GM12878 (cell line): ENCODE data around the gene ABL2. TPM values are rescaled to one million over a fixed set of nuclear protein-coding genes. Genes with fewer than 3 reads are reported as not detected.

ENCODE experiments used
- ATAC-seq: fragments of 200-7000 bp; cut with Tn5 transposase; 3 replicates; pipeline ENCODE4 v1.9.1; 2020; ENCODE audit warnings: mild to moderate bottlenecking, moderate library complexity
- BruUV-seq: library from RNA; stranded (reverse); fragments of 400-500 nt; replicated peaks from 2 replicates; lab custom pipeline; 2021; lab: Mats Ljungman, UMichigan
- CTCF ChIA-PET: fragments of 300-600 bp; sonication (Branson Sonifier 250); formaldehyde crosslinking; extraction: SDS; loops from one replicate; lab custom pipeline; 2021; ENCODE audit warnings: inconsistent platforms; lab: Yijun Ruan, JAX
- POLR2A ChIA-PET: fragments of 350-600 bp; formaldehyde crosslinking; extraction: SDS; loops from one replicate; lab custom pipeline; 2021; ENCODE audit warnings: inconsistent platforms; lab: Charles Lee
- RAD21 ChIA-PET: fragments of 300-600 bp; sonication (Branson Sonifier 250); formaldehyde crosslinking; loops from one replicate; lab custom pipeline; 2023; ENCODE audit warnings: antibody characterized with exemption; ENCODE audit not compliant: unreplicated experiment; lab: Charles Lee
- SMC1A ChIA-PET: fragments of 300-600 bp; sonication (Branson Sonifier 250); formaldehyde crosslinking; loops from one replicate; lab custom pipeline; 2023; ENCODE audit not compliant: unreplicated experiment, uncharacterized antibody; lab: Charles Lee
- DNase-seq: peaks from one replicate; pipeline ENCODE4 v3.0.0-alpha.2; 2011; ENCODE audit warnings: low read depth, low spot score
- FAIRE-seq: peaks from 3 replicates; lab custom pipeline; 2011; peaks lifted over from hg19 to GRCh38; lab: Jason Lieb, UNC
- H2AFZ ChIP-seq: 2 replicates; pipeline ENCODE4 v1.6.0; 2011; ENCODE audit warnings: low read depth, low read length, control low read depth; ENCODE audit not compliant: control insufficient read depth
- H3K27ac ChIP-seq: 2 replicates; pipeline ENCODE4 v1.5.1; 2011; ENCODE audit warnings: control low read depth; ENCODE audit not compliant: control insufficient read depth, insufficient read depth
- H3K27me3 ChIP-seq, 2 experiments: replicated peaks in 1 of 2; 2 replicates each; pipeline versions ENCODE4 v1.6.0 to v1.6.1; 2011; ENCODE audit warnings: low read length in 1 of 2; ENCODE audit not compliant: control insufficient read depth in 2 of 2, insufficient read depth in 2 of 2
- H3K36me3 ChIP-seq, 2 experiments: 2 replicates each; pipeline ENCODE4 v1.5.1; 2011; ENCODE audit warnings: low read length in 1 of 2; ENCODE audit not compliant: control insufficient read depth in 2 of 2, insufficient read depth in 2 of 2
- H3K4me1 ChIP-seq: 2 replicates; pipeline ENCODE4 v1.6.1; 2011; ENCODE audit warnings: mild to moderate bottlenecking, low read length, moderate library complexity, mixed read lengths; ENCODE audit not compliant: control insufficient read depth, insufficient read depth
- H3K4me2 ChIP-seq: 2 replicates; pipeline ENCODE4 v1.6.0; 2011; ENCODE audit warnings: control low read depth; ENCODE audit not compliant: control insufficient read depth, insufficient read depth
- H3K4me3 ChIP-seq: fragments of 200-600 bp; sonication (generic); 2 replicates; pipeline ENCODE4 v1.5.1; 2016
- H3K79me2 ChIP-seq: 2 replicates; pipeline ENCODE4 v1.6.0; 2011; ENCODE audit warnings: low read length; ENCODE audit not compliant: control insufficient read depth, insufficient read depth
- H3K9ac ChIP-seq: 2 replicates; pipeline ENCODE4 v1.8.0; 2011; ENCODE audit warnings: low read length, control low read depth, mixed read lengths; ENCODE audit not compliant: control insufficient read depth, insufficient read depth
- H3K9me3 ChIP-seq: replicated peaks from 3 replicates; pipeline ENCODE4 v1.5.1; 2011; ENCODE audit warnings: mild to moderate bottlenecking, low read length; ENCODE audit not compliant: control insufficient read depth, insufficient read depth
- H4K20me1 ChIP-seq: 2 replicates; pipeline ENCODE4 v1.6.0; 2011; ENCODE audit not compliant: control insufficient read depth, insufficient read depth
- BCLAF1 ChIP-seq: fragments of 450-650 bp; IDR thresholded peaks from 2 replicates; pipeline ENCODE4 v1.6.1; 2017; ENCODE audit warnings: antibody characterized with exemption, mild to moderate bottlenecking, moderate library complexity
- CREB1 ChIP-seq: IDR thresholded peaks from 2 replicates; pipeline ENCODE4 v1.6.1; 2012; ENCODE audit warnings: low read depth, mild to moderate bottlenecking, inconsistent platforms
- EZH2 ChIP-seq: IDR thresholded peaks from 2 replicates; pipeline ENCODE4 v1.6.1; 2012; ENCODE audit warnings: low read depth, mild to moderate bottlenecking, control low read depth, inconsistent platforms, low read length, borderline replicate concordance; ENCODE audit not compliant: control insufficient read depth
- FOXM1 ChIP-seq: IDR thresholded peaks from 2 replicates; pipeline ENCODE4 v1.6.1; 2012; ENCODE audit warnings: low read depth, mild to moderate bottlenecking, inconsistent platforms, low read length, moderate library complexity
- KDM1A ChIP-seq: fragments of 200-600 bp; sonication (generic); IDR thresholded peaks from 2 replicates; pipeline ENCODE4 v1.6.1; 2016; ENCODE audit warnings: borderline replicate concordance
- MLLT1 ChIP-seq: fragments of 450-650 bp; IDR thresholded peaks from 2 replicates; pipeline ENCODE4 v1.6.1; 2016; ENCODE audit warnings: mild to moderate bottlenecking
- NKRF ChIP-seq: fragments of 450-650 bp; conservative IDR thresholded peaks from 2 replicates; pipeline ENCODE4 v1.6.1; 2017; ENCODE audit warnings: mild to moderate bottlenecking, moderate library complexity
- NR2C1 ChIP-seq: fragments of 450-650 bp; IDR thresholded peaks from 2 replicates; pipeline ENCODE4 v1.6.1; 2017; ENCODE audit warnings: antibody characterized with exemption, mild to moderate bottlenecking, moderate library complexity
- POLR2A ChIP-seq: IDR thresholded peaks from 2 replicates; pipeline ENCODE4 v1.6.1; 2011; ENCODE audit warnings: low read depth, mild to moderate bottlenecking, low read length
- POLR2AphosphoS2 ChIP-seq: IDR thresholded peaks from 2 replicates; pipeline ENCODE4 v1.6.1; 2011; ENCODE audit warnings: low read depth, mild to moderate bottlenecking, low read length, improper control_type of control experiment, moderate library complexity
- POU2F2 ChIP-seq: IDR thresholded peaks from 3 replicates; pipeline ENCODE4 v1.6.1; 2011; ENCODE audit warnings: low read depth, mild to moderate bottlenecking, low read length, borderline replicate concordance
- SMAD1 ChIP-seq: fragments of 450-650 bp; IDR thresholded peaks from 2 replicates; pipeline ENCODE4 v1.6.1; 2018; ENCODE audit warnings: mild to moderate bottlenecking, low read depth; ENCODE audit not compliant: partially characterized antibody
- STAT3 ChIP-seq: IDR thresholded peaks from 2 replicates; pipeline ENCODE4 v1.6.1; 2011; ENCODE audit warnings: low read depth, low read length, improper control_type of control experiment
- ZBED1 ChIP-seq: IDR thresholded peaks from 2 replicates; pipeline ENCODE4 v1.6.1; 2016; ENCODE audit warnings: borderline replicate concordance
- ZBTB40 ChIP-seq: fragments of 450-650 bp; IDR thresholded peaks from 2 replicates; pipeline ENCODE4 v1.6.1; 2016; ENCODE audit warnings: mild to moderate bottlenecking, moderate library complexity, borderline replicate concordance
- ZZZ3 ChIP-seq: IDR thresholded peaks from 2 replicates; pipeline ENCODE4 v1.6.1; 2011; ENCODE audit warnings: low read depth; ENCODE audit not compliant: control insufficient read depth, insufficient read length
- WGBS: methylation state at CpG from one replicate; pipeline ENCODE4 v1.1.6; 2016; ENCODE audit warnings: low lambda C conversion rate; ENCODE audit not compliant: insufficient replicate concordance, insufficient coverage; ENCODE audit errors: missing lambda C conversion rate; 5-methylcytosine and 5-hydroxymethylcytosine counted together
- in situ Hi-C: fragments of 300-500 bp; cut with MboI; formaldehyde crosslinking; loops from 9 replicates; pipeline ENCODE4 v1.14.3; 2018; ENCODE audit warnings: mixed read lengths
- intact Hi-C: fragments of 100-400 bp; cut with micrococcal nuclease; formaldehyde crosslinking; loops from one replicate; pipeline ENCODE4 v1.14.2; 2022; ENCODE audit not compliant: unreplicated experiment
- polyA plus RNA-seq, 11 experiments: library from polyadenylated mRNA; depleted of rRNA in 4 of 11; unstranded in 6 of 11; stranded (reverse) in 5 of 11; fragments of >200 nt; fragmentation: Nextera tagmentation in 4 of 11; fragmentation: Illumina TruSeq in 1 of 11; extraction: Ambion mirVana in 4 of 11; extraction: Trizol in 1 of 11; gene quantifications; 1 replicate in 1 of 11; 2 replicates in 10 of 11; pipeline versions ENCODE4 v1.2.1 to v1.2.3, GENCODE V29; 2011 to 2016; ENCODE audit warnings: inconsistent platforms in 2 of 11, missing spikeins in 2 of 11, low read depth in 1 of 11
- total RNA-seq, 4 experiments: library from RNA; depleted of rRNA in 3 of 4; stranded (reverse); fragments of >200 nt in 3 of 4; fragmentation: Illumina TruSeq in 1 of 4; extraction: Trizol in 1 of 4; gene quantifications; 2 replicates each; pipeline versions ENCODE4 v1.2.1 to v1.2.3, GENCODE V29; 2013 to 2021

Gene ABL2
- total and polyA plus RNA-seq, 10 of the 15 experiments (the other 5 are each of a cell fraction or from before 2014, with no cell fraction given), result 0.57 to 9.4 (median 3.6) TPM

- Histone ChIP-seq H3K9ac (no peak overlapping the region), H3K9me3 (no peaks in the 10 kb centered on the region), H3K4me3 (no peak overlapping the region), H2AFZ (no peak overlapping the region), H3K4me1 (no peaks in the 10 kb centered on the region), H3K36me3 (no peaks in the 10 kb centered on the region), H3K27ac (no peak overlapping the region), H3K79me2 (no peaks in the 10 kb centered on the region), H4K20me1 (no peaks in the 10 kb centered on the region), H3K27me3 (no peaks in the 10 kb centered on the region), H3K4me2 (no peak overlapping the region)
- ChIA-PET POLR2A (no interaction called here), RAD21 (no interaction called here), CTCF (no interaction called here), SMC1A (no interaction called here)
- ATAC-seq, result peak; percentile 42
- BruUV-seq, result no TSS peak
- FAIRE-seq, result no peak
- intact Hi-C loops, result no loop called here
- in situ Hi-C loops, result no loop called here
- WGBS, result 100% methylated on average over 1 of the region's 1 CpG
- no peak for DNase-seq
- TF ChIP-seq POLR2A (no peak), ZBED1 (no peak), POLR2AphosphoS2 (no peak), BCLAF1 (no peak), MLLT1 (no peak), NR2C1 (no peak), ZBTB40 (no peak), FOXM1 (no peak), KDM1A (no peak), NKRF (no peak), CREB1 (no peak), STAT3 (no peak), SMAD1 (no peak), POU2F2 (no peak), EZH2 (no peak), ZZZ3 (no peak)
Measured at GRCh38 chr1:179234863-179235262, 5.4 kb upstream of the ABL2 start.
